Astrocyte (in vitro differentiated cells and primary cell): ENCODE results near the gene ADCY2.

Experiments used
- CTCF ChIP-seq: IDR thresholded peaks from 2 replicates; pipeline ENCODE4 v1.5.1; 2011; ENCODE audit warnings: low read depth, mild to moderate bottlenecking, inconsistent platforms, low read length, moderate library complexity; ENCODE audit not compliant: insufficient read depth
- EZH2 ChIP-seq: IDR thresholded peaks from 2 replicates; pipeline ENCODE4 v1.6.1; 2012; ENCODE audit warnings: mild to moderate bottlenecking, low read length, inconsistent platforms; ENCODE audit not compliant: insufficient read depth

- no peak for TF ChIP-seq CTCF
- no peak for TF ChIP-seq EZH2
Observed at GRCh38 chr5:7638456-7638855, 242.5 kb downstream of the ADCY2 start.
